ENCODE measurements around the gene ANKRD53. TPM values are rescaled to one million over a fixed set of nuclear protein-coding genes. Genes with fewer than 3 reads are reported as not detected.
"Not testable (repeated sequence)": the region's sequence is repeated elsewhere in the genome, so short reads cannot be mapped to it uniquely, and the experiment has no call there.

Gene ANKRD53
- total RNA-seq, 1 donor from 2014 or later = 0.51 TPM

DNA sequence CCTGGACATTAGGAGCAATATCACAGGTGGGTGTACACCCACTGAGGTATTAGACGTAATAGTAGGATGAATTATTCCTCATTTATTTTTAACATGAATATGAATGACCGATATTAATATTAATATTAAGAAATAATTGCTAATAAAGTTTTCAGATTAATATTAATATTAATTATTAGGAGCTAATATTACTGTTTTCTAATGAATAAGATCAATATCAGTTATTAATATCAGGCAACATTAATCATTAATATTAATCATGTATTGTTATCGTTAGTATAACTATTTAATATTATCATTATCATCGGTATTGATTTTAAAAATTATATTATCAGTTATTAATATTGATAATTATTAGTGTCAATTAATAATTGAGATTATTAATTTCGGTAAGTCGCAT lies 41.6 kb downstream of the ANKRD53 start:
- not testable (repeated sequence) for DNase-seq

DNA sequence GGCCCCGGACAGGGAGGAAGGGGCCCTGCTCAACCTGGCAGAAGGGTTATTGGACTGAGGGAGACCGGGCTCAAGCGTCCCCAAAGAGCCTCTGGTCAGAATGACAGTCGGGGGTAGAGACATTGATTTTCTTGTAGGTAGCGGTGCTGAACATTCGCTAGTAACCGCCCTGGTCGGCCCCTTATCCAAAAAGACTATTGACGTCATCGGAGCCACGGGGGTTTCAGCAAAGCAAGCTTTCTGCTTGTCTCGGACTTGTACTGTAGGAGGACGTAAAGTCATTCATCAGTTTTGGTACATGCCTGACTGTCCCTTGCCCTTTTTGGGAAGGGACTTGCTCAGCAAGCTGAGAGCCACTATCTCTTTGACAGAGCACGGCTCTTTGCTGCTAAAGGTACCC lies 43.0 kb downstream of the ANKRD53 start:
- DNase-seq = not testable (repeated sequence)

DNA sequence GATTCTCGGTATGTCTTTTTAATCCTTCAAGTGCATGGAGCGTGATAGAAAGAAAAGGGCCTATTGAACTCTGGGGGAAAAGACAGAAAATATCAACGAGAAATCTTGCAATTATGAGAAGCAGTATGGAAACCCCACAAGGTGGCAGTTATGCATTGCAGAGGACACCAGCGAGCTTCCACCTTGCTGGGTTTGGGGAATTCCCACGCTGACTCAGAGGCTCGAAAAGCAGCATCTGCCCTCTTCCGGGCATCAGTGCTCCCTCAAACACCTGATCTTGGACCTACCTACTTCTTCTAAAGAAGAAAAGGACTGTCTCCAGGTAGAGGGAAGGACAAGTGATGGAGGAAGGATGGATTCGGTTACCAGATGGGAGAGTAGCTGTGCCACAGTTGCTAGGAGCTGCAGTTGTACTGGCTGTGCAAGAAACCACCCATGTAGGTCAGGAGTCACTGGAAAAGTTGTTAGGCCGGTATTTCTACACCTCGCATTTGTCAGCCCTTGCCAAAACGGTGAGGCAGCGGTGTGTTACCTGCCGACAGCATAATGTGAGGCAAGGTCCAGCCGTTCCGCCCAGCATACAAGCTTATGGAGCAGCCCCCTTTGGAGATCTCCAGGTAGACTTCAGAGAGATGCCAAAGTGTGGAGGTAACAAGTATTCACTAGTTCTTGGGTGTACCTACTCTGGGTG lies 45.3 kb downstream of the ANKRD53 start:
- DNase-seq = not testable (repeated sequence)

Other genes starting within 250 kb of the ANKRD53 start
- gene ADD2, start 210.4 kb upstream of the ANKRD53 start, total RNA-seq = 4.6 and 13.3 TPM in 2 replicates
- not detected in 2 replicates for gene FIGLA, start 188.0 kb upstream of the ANKRD53 start, total RNA-seq
- 0.09 and 0.34 TPM in 2 replicates for gene CLEC4F, start 158.0 kb upstream of the ANKRD53 start, total RNA-seq
- not detected in 2 replicates for gene CD207, start 142.8 kb upstream of the ANKRD53 start, total RNA-seq
- 0.17 TPM in 1 of 2 replicates, not detected in the other for gene VAX2, start 78.1 kb upstream of the ANKRD53 start, total RNA-seq
- not detected in 2 replicates for gene ATP6V1B1, start 42.7 kb upstream of the ANKRD53 start, total RNA-seq
- 38.8 and 64.5 TPM in 2 replicates for gene TEX261, start 16.2 kb downstream of the ANKRD53 start, total RNA-seq
- 46.5 and 61.1 TPM in 2 replicates for gene NAGK, start 90.0 kb downstream of the ANKRD53 start, total RNA-seq
- gene MCEE, start 151.6 kb downstream of the ANKRD53 start, total RNA-seq = 9.7 and 14.0 TPM in 2 replicates
- 17.4 and 18.9 TPM in 2 replicates for gene MPHOSPH10, start 152.0 kb downstream of the ANKRD53 start, total RNA-seq
- gene PAIP2B, start 248.5 kb downstream of the ANKRD53 start, total RNA-seq = 1.5 and 1.9 TPM in 2 replicates

Measured in dermis blood vessel endothelial cell (primary cell).